Thyroid gland (tissue), 4 donors: Measurements from ENCODE around the gene PATZ1. TPM values are rescaled to one million over a fixed set of nuclear protein-coding genes. Genes with fewer than 3 reads are reported as not detected.

Experiments
- DNase-seq, 2 donors: peaks; one replicate each; pipeline ENCODE4 v3.0.0-alpha.2; 2019
- H3K27ac ChIP-seq, 3 donors: fragments of 200-600 bp; sonication (generic); 1 replicate in 2 of 3; 2 replicates in 1 of 3; pipeline ENCODE4 v1.5.1; 2016 to 2019; ENCODE audit warnings: mild to moderate bottlenecking in 1 of 3, moderate library complexity in 1 of 3
- H3K27me3 ChIP-seq: fragments of 200-600 bp; sonication (generic); one replicate; pipeline ENCODE4 v1.5.1; 2019
- H3K36me3 ChIP-seq, 2 donors: fragments of 200-600 bp; sonication (generic); one replicate each; pipeline ENCODE4 v1.5.1; 2016 to 2019
- H3K4me1 ChIP-seq, 2 donors: fragments of 200-600 bp; sonication (generic); one replicate each; pipeline ENCODE4 v1.5.1; 2017 to 2019
- H3K4me3 ChIP-seq, 3 donors: fragments of 200-600 bp; sonication (generic); replicated peaks in 1 of 3; 1 replicate in 2 of 3; 2 replicates in 1 of 3; pipeline ENCODE4 v1.5.1; 2016; ENCODE audit warnings: mild to moderate bottlenecking in 1 of 3
- H3K9me3 ChIP-seq: fragments of 200-600 bp; sonication (generic); one replicate; pipeline ENCODE4 v1.5.1; 2017
- POLR2A ChIP-seq, 2 donors: fragments of 450-650 bp; IDR thresholded peaks; one replicate each; pipeline ENCODE4 v1.6.1; 2017; ENCODE audit warnings: antibody characterized with exemption in 2 of 2, mild to moderate bottlenecking in 2 of 2, moderate library complexity in 1 of 2
- WGBS, 2 donors: methylation state at CpG; one replicate each; pipeline ENCODE4 v1.1.5; 2017; 5-methylcytosine and 5-hydroxymethylcytosine counted together
- intact Hi-C: fragments of 100-400 bp; cut with DNase I; formaldehyde crosslinking; loops from one replicate; pipeline ENCODE4 v1.15.1; 2023
- total RNA-seq, 4 donors: library from RNA; depleted of rRNA; stranded (reverse); fragments of >200 nt; gene quantifications; one replicate each; pipeline ENCODE4 v1.2.3, GENCODE V29; 2016
- TF ChIP-seq, protein P1 (sequence below), 6 experiments: fragments of 200-600 bp in 3 of 6; fragments of 450-650 bp in 3 of 6; sonication (generic) in 3 of 6; IDR thresholded peaks; one replicate each; pipeline ENCODE4 v1.5.1; 2016 to 2019; ENCODE audit warnings: antibody characterized with exemption in 6 of 6, mild to moderate bottlenecking in 2 of 6, inconsistent platforms in 1 of 6, moderate library complexity in 1 of 6

The PATZ1 gene
- total RNA-seq, 4 donors from 2014 or later, result 33.6 to 54.7 (median 46.1) TPM

DNA sequence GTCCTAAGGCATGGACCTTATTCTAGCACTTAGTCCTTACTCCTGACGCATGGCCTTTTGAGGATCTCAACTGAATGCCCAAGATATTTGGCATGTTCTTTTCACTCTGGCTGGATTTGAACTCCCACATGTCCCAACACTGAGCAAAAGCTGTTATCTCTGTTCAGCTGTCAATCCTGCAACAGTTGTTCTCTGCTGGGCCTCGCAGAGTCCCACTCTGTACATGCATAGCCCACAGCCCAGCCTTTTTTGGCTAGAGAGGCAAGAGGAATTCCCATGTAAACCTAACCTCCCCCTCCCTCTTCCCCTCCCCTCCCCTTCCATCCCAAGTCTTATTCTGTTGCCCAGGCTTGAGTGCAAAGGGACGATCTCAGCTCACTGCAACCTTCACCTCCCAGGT, 31.5 kb upstream of the PATZ1 start:
- no peak for DNase-seq
- H3K27me3 ChIP-seq, result no peaks in the 10 kb centered on the region
- no peak overlapping the region for H3K27ac ChIP-seq
- H3K36me3 ChIP-seq, result no peaks in the 10 kb centered on the region
- intact Hi-C loops, result no loop called here
- no peaks in the 10 kb centered on the region for H3K4me1 ChIP-seq
- TF ChIP-seq, protein P1, sequence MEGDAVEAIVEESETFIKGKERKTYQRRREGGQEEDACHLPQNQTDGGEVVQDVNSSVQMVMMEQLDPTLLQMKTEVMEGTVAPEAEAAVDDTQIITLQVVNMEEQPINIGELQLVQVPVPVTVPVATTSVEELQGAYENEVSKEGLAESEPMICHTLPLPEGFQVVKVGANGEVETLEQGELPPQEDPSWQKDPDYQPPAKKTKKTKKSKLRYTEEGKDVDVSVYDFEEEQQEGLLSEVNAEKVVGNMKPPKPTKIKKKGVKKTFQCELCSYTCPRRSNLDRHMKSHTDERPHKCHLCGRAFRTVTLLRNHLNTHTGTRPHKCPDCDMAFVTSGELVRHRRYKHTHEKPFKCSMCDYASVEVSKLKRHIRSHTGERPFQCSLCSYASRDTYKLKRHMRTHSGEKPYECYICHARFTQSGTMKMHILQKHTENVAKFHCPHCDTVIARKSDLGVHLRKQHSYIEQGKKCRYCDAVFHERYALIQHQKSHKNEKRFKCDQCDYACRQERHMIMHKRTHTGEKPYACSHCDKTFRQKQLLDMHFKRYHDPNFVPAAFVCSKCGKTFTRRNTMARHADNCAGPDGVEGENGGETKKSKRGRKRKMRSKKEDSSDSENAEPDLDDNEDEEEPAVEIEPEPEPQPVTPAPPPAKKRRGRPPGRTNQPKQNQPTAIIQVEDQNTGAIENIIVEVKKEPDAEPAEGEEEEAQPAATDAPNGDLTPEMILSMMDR (IDR thresholded peaks at IDR 0.05), result no peak
- TF ChIP-seq POLR2A (IDR thresholded peaks at IDR 0.05), result no peak
- 75 to 84% methylated on average over 3 of the region's 3 CpGs for WGBS, 2 donors
- no peaks in the 10 kb centered on the region for H3K9me3 ChIP-seq
- H3K4me3 ChIP-seq, result no peak overlapping the region

DNA sequence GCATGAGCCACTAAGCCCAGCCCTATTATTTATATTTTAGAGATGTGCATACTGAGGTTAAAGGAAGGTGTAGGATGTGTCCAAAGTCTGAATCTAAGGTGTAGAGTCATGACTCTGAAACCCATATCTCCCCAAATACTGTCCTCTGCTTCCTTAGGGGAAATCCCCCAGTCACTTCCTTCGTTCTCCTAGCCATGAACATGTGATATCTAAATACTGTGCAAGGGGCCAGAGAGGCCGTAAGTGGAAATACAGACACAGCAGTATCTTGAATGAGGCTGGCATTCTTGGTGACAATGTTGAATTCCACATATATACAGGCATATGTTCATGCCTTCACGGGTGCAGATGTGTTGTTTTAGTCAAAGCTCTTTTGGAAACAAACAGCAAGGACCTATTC, 21.3 kb upstream of the PATZ1 start:
- no peak overlapping the region for H3K27ac ChIP-seq
- no peaks in the 10 kb centered on the region for H3K27me3 ChIP-seq
- TF ChIP-seq POLR2A (IDR thresholded peaks at IDR 0.05), result no peak
- TF ChIP-seq, protein P1 (IDR thresholded peaks at IDR 0.05), result no peak
- intact Hi-C loops, result loop anchor here (10.0 kb wide), 1 partner anchor 57 kb away; no protein-coding TSS in a partner anchor
- no peaks in the 10 kb centered on the region for H3K9me3 ChIP-seq
- H3K36me3 ChIP-seq, result no peaks in the 10 kb centered on the region
- no peaks in the 10 kb centered on the region for H3K4me1 ChIP-seq
- H3K4me3 ChIP-seq, result no peak overlapping the region
- 55 to 61% methylated on average over 3 of the region's 3 CpGs for WGBS, 2 donors
- DNase-seq, result no peak

DNA sequence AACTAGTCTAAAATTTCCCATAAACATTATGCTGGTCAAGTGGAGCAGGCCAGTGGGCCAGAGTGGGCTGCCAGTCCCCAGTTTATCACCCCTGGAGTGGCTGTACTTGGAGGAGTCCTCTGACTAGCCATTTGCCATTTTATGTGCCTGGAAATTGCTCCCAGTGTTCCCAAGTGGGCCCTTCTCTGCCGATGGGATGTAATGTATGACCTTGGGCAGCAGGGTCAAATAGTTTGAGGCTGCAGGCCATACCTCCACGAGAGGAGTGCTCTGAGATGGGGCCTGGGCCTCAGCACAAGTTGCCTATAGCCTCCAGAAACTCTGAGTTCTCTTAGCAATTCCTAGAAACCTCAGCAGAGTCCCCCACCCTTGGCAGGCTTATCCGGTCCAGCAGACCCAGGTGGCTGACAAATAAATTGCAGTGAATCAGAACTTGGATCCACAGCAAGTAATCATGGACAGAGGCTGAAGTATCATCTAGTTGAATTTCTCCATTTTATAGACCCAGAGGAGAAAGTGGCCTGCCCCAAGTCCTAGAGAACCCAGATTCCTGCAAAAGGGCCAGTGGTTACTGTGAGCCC, 17.8 kb upstream of the PATZ1 start:
- Histone ChIP-seq H3K4me1 (no peaks in the 10 kb centered on the region), H3K4me3 (no peak overlapping the region), H3K27me3 (no peaks in the 10 kb centered on the region), H3K27ac (no peak overlapping the region), H3K36me3 (no peaks in the 10 kb centered on the region), H3K9me3 (no peaks in the 10 kb centered on the region)
- TF ChIP-seq POLR2A (IDR thresholded peaks at IDR 0.05), result no peak
- TF ChIP-seq, protein P1 (IDR thresholded peaks at IDR 0.05), result no peak
- 43 to 68% methylated on average over 2 of the region's 3 CpGs for WGBS, 2 donors
- no peak for DNase-seq
- intact Hi-C loops, result loop anchor here (10.0 kb wide), 1 partner anchor 61 kb away; no protein-coding TSS in a partner anchor

DNA sequence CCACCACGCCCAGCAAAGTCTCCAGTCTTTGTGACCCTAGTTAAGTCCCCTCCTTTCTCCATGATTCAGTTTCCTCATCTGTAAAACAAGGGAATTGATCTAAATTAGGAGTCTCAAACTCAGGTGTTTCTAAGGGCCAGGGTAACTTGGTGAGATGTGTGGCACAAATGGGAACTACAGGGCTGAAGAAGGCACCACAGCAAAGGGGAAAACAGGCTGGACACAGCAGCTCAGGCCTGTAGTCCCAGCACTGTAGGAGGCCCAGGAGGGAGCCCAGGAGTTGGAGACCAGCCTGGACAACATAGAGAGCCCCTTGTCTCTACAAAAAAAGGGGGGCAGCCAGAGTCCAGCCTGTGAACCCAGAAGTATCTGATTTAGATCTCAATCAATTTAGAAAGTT, 15.6 kb upstream of the PATZ1 start:
- no peak for DNase-seq
- TF ChIP-seq, protein P1 (IDR thresholded peaks at IDR 0.05), result no peak
- no peak for TF ChIP-seq POLR2A (IDR thresholded peaks at IDR 0.05)
- Histone ChIP-seq H3K27me3 (no peaks in the 10 kb centered on the region), H3K27ac (no peak overlapping the region), H3K9me3 (no peaks in the 10 kb centered on the region), H3K4me1 (no peaks in the 10 kb centered on the region), H3K36me3 (no peaks in the 10 kb centered on the region), H3K4me3 (no peak overlapping the region)
- intact Hi-C loops, result loop anchor here (10.0 kb wide), 1 partner anchor 63 kb away; no protein-coding TSS in a partner anchor
- WGBS, 2 donors, result 0 to 100% methylated on average over 1 of the region's 1 CpG

DNA sequence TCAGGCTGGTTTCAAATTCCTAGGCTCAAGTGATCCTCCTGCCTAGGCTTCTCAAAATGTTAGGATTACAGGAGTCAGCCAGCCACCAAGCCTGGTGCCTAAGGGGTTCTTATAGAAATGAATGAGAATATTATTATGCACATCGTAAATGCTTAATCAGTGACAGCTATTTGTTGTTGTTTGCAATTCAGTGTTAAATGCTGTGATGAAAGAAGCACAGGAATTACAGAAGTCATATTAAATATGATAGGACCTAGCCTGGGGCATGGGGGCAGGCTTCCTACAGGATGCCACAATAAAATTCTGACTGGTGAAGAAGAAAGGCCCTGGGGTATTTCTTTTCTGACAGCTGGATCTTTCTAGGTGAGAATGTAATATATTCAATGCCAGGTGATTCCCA, 13.9 kb upstream of the PATZ1 start:
- H3K4me1 ChIP-seq, result no peaks in the 10 kb centered on the region
- no peaks in the 10 kb centered on the region for H3K9me3 ChIP-seq
- H3K4me3 ChIP-seq, result no peak overlapping the region
- no peak for DNase-seq
- H3K36me3 ChIP-seq, result no peaks in the 10 kb centered on the region
- intact Hi-C loops, result loop anchor here (10.0 kb wide), 1 partner anchor 65 kb away; no protein-coding TSS in a partner anchor
- TF ChIP-seq POLR2A (IDR thresholded peaks at IDR 0.05), result no peak
- TF ChIP-seq, protein P1 (IDR thresholded peaks at IDR 0.05), result no peak
- no peak overlapping the region for H3K27ac ChIP-seq
- H3K27me3 ChIP-seq, result no peaks in the 10 kb centered on the region
- WGBS, 2 donors, result 87 to 90% methylated on average over 1 of the region's 1 CpG
